Ovary (tissue), 9 donors: ENCODE results near the gene TBX1. TPM values are rescaled to one million over a fixed set of nuclear protein-coding genes. Genes with fewer than 3 reads are reported as not detected.

Experiments used
- DNase-seq, 5 donors: peaks; one replicate each; pipeline ENCODE4 v3.0.0-alpha.2; 2019 to 2020
- H3K27ac ChIP-seq, 2 donors: fragments of 200-600 bp; one replicate each; pipeline versions ENCODE4 v1.5.1 to v1.8.0; 2019 to 2022
- H3K27me3 ChIP-seq: fragments of 200-600 bp; one replicate; pipeline ENCODE4 v1.8.0; 2022
- H3K36me3 ChIP-seq: fragments of 200-600 bp; sonication (generic); one replicate; pipeline ENCODE4 v1.5.1; 2019
- H3K4me1 ChIP-seq: one replicate; pipeline ENCODE4 v1.8.1; 2013; ENCODE audit warnings: mild to moderate bottlenecking, moderate library complexity; ENCODE audit not compliant: insufficient read depth
- H3K4me3 ChIP-seq: fragments of 200-600 bp; sonication (generic); one replicate; pipeline ENCODE4 v1.5.1; 2017
- H3K9me3 ChIP-seq, 2 donors: fragments of 200-600 bp in 1 of 2; sonication (generic) in 1 of 2; one replicate each; pipeline versions ENCODE4 v1.5.1 to v1.8.1; 2013 to 2019; ENCODE audit warnings: mild to moderate bottlenecking in 1 of 2, moderate library complexity in 1 of 2
- CTCF ChIP-seq, 3 donors: fragments of 450-650 bp in 2 of 3; fragments of 200-600 bp in 1 of 3; IDR thresholded peaks; one replicate each; pipeline versions ENCODE4 v1.5.1 to v1.8.0; 2016 to 2022; ENCODE audit warnings: antibody characterized with exemption in 3 of 3, mild to moderate bottlenecking in 1 of 3
- EP300 ChIP-seq: sonication (generic); formaldehyde crosslinking; IDR thresholded peaks from one replicate; pipeline ENCODE4 v1.6.1; 2017; ENCODE audit warnings: antibody characterized with exemption
- POLR2A ChIP-seq: fragments of 450-650 bp; IDR thresholded peaks from one replicate; pipeline ENCODE4 v1.6.1; 2017; ENCODE audit warnings: antibody characterized with exemption, mild to moderate bottlenecking, moderate library complexity
- WGBS, 3 donors: extraction: QIAGEN DNeasy Blood & Tissue Kit in 1 of 3; methylation state at CpG; one replicate each; pipeline versions ENCODE4 v1.1.5 to v1.1.7; 2013 to 2017; 5-methylcytosine and 5-hydroxymethylcytosine counted together
- intact Hi-C, 4 donors: fragments of 100-400 bp; cut with DNase I; formaldehyde crosslinking; loops; one replicate each; pipeline versions ENCODE4 v1.11.0 to v1.15.1; 2022 to 2023
- polyA plus RNA-seq, 2 donors: library from polyadenylated mRNA; stranded (reverse); fragments of 200-250 nt in 1 of 2; fragments of 350-450 nt in 1 of 2; fragmentation: Illumina TruSeq in 1 of 2; extraction: RNeasy Lipid Tissue Mini Kit (QIAGEN cat#74804) in 1 of 2; gene quantifications; one replicate each; pipeline ENCODE4 v1.2.3, GENCODE V29; 2013 to 2014
- total RNA-seq, 7 donors: library from RNA; depleted of rRNA in 2 of 7; stranded (reverse); fragments of >200 nt in 2 of 7; fragmentation: NEBNext Ultra II Directional in 3 of 7; extraction: Animal tissue kit (Norgen Biotek cat#: 25700) in 3 of 7; gene quantifications; one replicate each; pipeline versions ENCODE4 v1.1.0 to v1.2.4, GENCODE V29; 2016 to 2023
- donor health status: DM: no; HTN: no; CAD: no; lungs with moderate emphysema.
- donor health status: DM: no; HTN: no; CAD: no.
- donor health status: Bipolar disorder and iron deficiency.
- donor health status: DM: yes; HTN: yes; CAD: no.
- donor health status: DM: no; HTN: no; CAD: no.
- donor health status: DM: yes; HTN: yes; CAD: no.

Gene TBX1
- total and polyA plus RNA-seq, 9 donors, result 1.2 to 23.8 (median 2.9) TPM; not detected in 1

GRCh38 chr22:19800306-19800705, 39.7 kb downstream of the TBX1 start:
- Histone ChIP-seq H3K4me3 (no peak overlapping the region), H3K27ac (no peak overlapping the region), H3K27me3 (no peaks in the 10 kb centered on the region), H3K9me3 (no peaks in the 10 kb centered on the region), H3K36me3 (no peaks in the 10 kb centered on the region), H3K4me1 (no peaks in the 10 kb centered on the region)
- 90 to 94% (median 91%) methylated on average over 8 of the region's 8 CpGs for WGBS, 3 donors
- intact Hi-C loops, result no loop called here
- TF ChIP-seq EP300 (no peak), POLR2A (no peak), CTCF (IDR thresholded peaks at IDR 0.05) (no peak)
- DNase-seq, result no peak

GRCh38 chr22:19800761-19801244, 40.2 kb downstream of the TBX1 start:
- Histone ChIP-seq H3K27me3 (no peaks in the 10 kb centered on the region), H3K4me1 (no peaks in the 10 kb centered on the region), H3K4me3 (no peak overlapping the region), H3K36me3 (no peaks in the 10 kb centered on the region), H3K9me3 (no peaks in the 10 kb centered on the region), H3K27ac (no peak overlapping the region)
- TF ChIP-seq EP300 (no peak), POLR2A (no peak), CTCF (IDR thresholded peaks at IDR 0.05) (no peak)
- intact Hi-C loops, result no loop called here
- 85 to 93% (median 91%) methylated on average over 10 to 13 of the region's 13 CpGs for WGBS, 3 donors
- DNase-seq, result peak in 1 of 5 donors; percentile 14

GRCh38 chr22:19801340-19802000, 40.9 kb downstream of the TBX1 start:
- Histone ChIP-seq H3K4me3 (no peak overlapping the region), H3K9me3 (no peaks in the 10 kb centered on the region), H3K36me3 (no peaks in the 10 kb centered on the region), H3K27ac (no peak overlapping the region), H3K4me1 (no peaks in the 10 kb centered on the region), H3K27me3 (no peaks in the 10 kb centered on the region)
- no peak for DNase-seq
- TF ChIP-seq EP300 (no peak), CTCF (IDR thresholded peaks at IDR 0.05) (no peak), POLR2A (no peak)
- 75 to 81% (median 81%) methylated on average over 18 of the region's 18 CpGs for WGBS, 3 donors
- intact Hi-C loops, result no loop called here

- Histone ChIP-seq H3K4me3 (no peak overlapping the region), H3K27me3 (no peaks in the 10 kb centered on the region), H3K36me3 (no peaks in the 10 kb centered on the region), H3K27ac (no peak overlapping the region), H3K9me3 (no peaks in the 10 kb centered on the region), H3K4me1 (no peaks in the 10 kb centered on the region)
- TF ChIP-seq EP300, result no peak
- no peak for TF ChIP-seq CTCF (IDR thresholded peaks at IDR 0.05)
- TF ChIP-seq POLR2A, result no peak
- peak in 1 of 5 donors; percentile 15 for DNase-seq
- intact Hi-C loops, result no loop called here
- WGBS, 3 donors, result 83 to 86% (median 85%) methylated on average over 26 of the region's 26 CpGs
Observed at GRCh38 chr22:19802001-19802893, 41.7 kb downstream of the TBX1 start.
